IMR-90 (cell line): ENCODE results near the gene MTERF2. TPM values are rescaled to one million over a fixed set of nuclear protein-coding genes. Genes with fewer than 3 reads are reported as not detected.

Experiments used
- ATAC-seq: fragments of 200-7000 bp; cut with Tn5 transposase; 2 replicates; pipeline ENCODE4 v1.9.1; 2020; ENCODE audit warnings: low read depth, mild to moderate bottlenecking, moderate library complexity
- BruUV-seq: library from RNA; stranded (reverse); fragments of 400-500 nt; replicated peaks from 2 replicates; lab custom pipeline; 2021; lab: Mats Ljungman, UMichigan
- CTCF ChIA-PET: fragments of 300-600 bp; formaldehyde crosslinking; extraction: SDS; loops from one replicate; lab custom pipeline; 2021; ENCODE audit warnings: antibody characterized with exemption; lab: Yijun Ruan, JAX
- POLR2A ChIA-PET: fragments of 300-600 bp; sonication (Branson Sonifier 250); formaldehyde crosslinking; loops from one replicate; lab custom pipeline; 2022; ENCODE audit warnings: antibody characterized with exemption; ENCODE audit not compliant: unreplicated experiment; lab: Charles Lee
- DNase-seq: peaks from one replicate; pipeline ENCODE4 v3.0.0; 2013
- H2AFZ ChIP-seq: replicated peaks from 2 replicates; pipeline ENCODE3; 2013; ENCODE audit warnings: low read length, mild to moderate bottlenecking; ENCODE audit not compliant: poor library complexity
- H2AK5ac ChIP-seq: 2 replicates; pipeline ENCODE4 v1.6.1; 2013; ENCODE audit warnings: low read depth, low read length, inconsistent platforms
- H2AK9ac ChIP-seq: replicated peaks from 2 replicates; pipeline ENCODE3; 2013; ENCODE audit warnings: mild to moderate bottlenecking, low read depth, low read length, moderate library complexity; ENCODE audit not compliant: poor library complexity
- H2BK120ac ChIP-seq: 2 replicates; pipeline ENCODE4 v1.6.1; 2013; ENCODE audit warnings: low read depth, low read length, inconsistent platforms
- H2BK15ac ChIP-seq: 3 replicates; pipeline ENCODE4 v1.6.1; 2013; ENCODE audit warnings: low read depth, low read length, inconsistent platforms
- H2BK20ac ChIP-seq: 2 replicates; pipeline ENCODE4 v1.6.1; 2013; ENCODE audit warnings: low read depth, mild to moderate bottlenecking, inconsistent platforms, low read length, moderate library complexity
- H2BK5ac ChIP-seq: 2 replicates; pipeline ENCODE4 v1.6.1; 2013; ENCODE audit warnings: mild to moderate bottlenecking, low read depth, low read length, inconsistent platforms; ENCODE audit not compliant: poor library complexity, severe bottlenecking
- H3K14ac ChIP-seq: replicated peaks from 2 replicates; pipeline ENCODE4 v1.6.1; 2013; ENCODE audit warnings: low read depth, low read length, inconsistent platforms
- H3K18ac ChIP-seq: 2 replicates; pipeline ENCODE4 v1.6.1; 2013; ENCODE audit warnings: low read depth, low read length, control low read depth
- H3K23ac ChIP-seq: 2 replicates; pipeline ENCODE4 v1.6.1; 2013; ENCODE audit warnings: low read depth, low read length, inconsistent platforms
- H3K27ac ChIP-seq: 2 replicates; pipeline ENCODE4 v1.5.1; 2013; ENCODE audit warnings: mild to moderate bottlenecking, control low read depth, low read length; ENCODE audit not compliant: insufficient read depth
- H3K27me3 ChIP-seq: 2 replicates; pipeline ENCODE4 v1.6.1; 2013; ENCODE audit warnings: low read length; ENCODE audit not compliant: control insufficient read depth, insufficient read depth
- H3K36me3 ChIP-seq: 2 replicates; pipeline ENCODE4 v1.6.1; 2013; ENCODE audit warnings: low read length, mixed read lengths; ENCODE audit not compliant: control insufficient read depth, insufficient read depth
- H3K4ac ChIP-seq: 2 replicates; pipeline ENCODE4 v1.6.1; 2013; ENCODE audit warnings: low read depth, low read length, inconsistent platforms
- H3K4me1 ChIP-seq: 2 replicates; pipeline ENCODE4 v1.6.1; 2013; ENCODE audit warnings: low read length, mixed read lengths; ENCODE audit not compliant: control insufficient read depth, insufficient read depth
- H3K4me2 ChIP-seq: 2 replicates; pipeline ENCODE4 v1.6.1; 2013; ENCODE audit warnings: low read depth, mild to moderate bottlenecking, control low read depth, low read length, moderate library complexity
- H3K4me3 ChIP-seq: 2 replicates; pipeline ENCODE4 v1.5.1; 2013; ENCODE audit warnings: low read depth, mild to moderate bottlenecking, control low read depth, low read length, moderate library complexity; ENCODE audit not compliant: insufficient read depth
- H3K56ac ChIP-seq: 2 replicates; pipeline ENCODE4 v1.6.1; 2013; ENCODE audit warnings: low read length, inconsistent platforms; ENCODE audit not compliant: insufficient read depth; ENCODE audit errors: extremely low read depth
- H3K79me1 ChIP-seq, 2 experiments: 2 replicates each; pipeline ENCODE4 v1.6.1; 2013; ENCODE audit warnings: low read length in 2 of 2, inconsistent platforms in 1 of 2, low read depth in 1 of 2
- H3K9ac ChIP-seq: 2 replicates; pipeline ENCODE4 v1.6.1; 2013; ENCODE audit warnings: low read depth, low read length, control low read depth
- H3K9me1 ChIP-seq: 2 replicates; pipeline ENCODE4 v1.6.1; 2013; ENCODE audit warnings: low read length, inconsistent platforms; ENCODE audit not compliant: insufficient read depth
- H3K9me3 ChIP-seq: 2 replicates; pipeline ENCODE4 v1.6.1; 2013; ENCODE audit warnings: low read length; ENCODE audit not compliant: control insufficient read depth, insufficient read depth
- H4K20me1 ChIP-seq: 2 replicates; pipeline ENCODE4 v1.6.1; 2013; ENCODE audit warnings: low read length, inconsistent platforms; ENCODE audit not compliant: insufficient read depth
- H4K5ac ChIP-seq: 2 replicates; pipeline ENCODE4 v1.6.1; 2013; ENCODE audit warnings: mild to moderate bottlenecking, low read depth, low read length, control low read depth
- H4K8ac ChIP-seq, 2 experiments: 2 replicates each; pipeline ENCODE4 v1.6.1; 2013; ENCODE audit warnings: low read depth in 2 of 2, low read length in 2 of 2, control low read depth in 1 of 2, inconsistent platforms in 1 of 2
- H4K91ac ChIP-seq: 2 replicates; pipeline ENCODE4 v1.6.1; 2013; ENCODE audit warnings: low read depth, low read length, inconsistent platforms; ENCODE audit not compliant: insufficient read depth
- FOS ChIP-seq: fragments of 150-350 bp; IDR thresholded peaks from 2 replicates; pipeline ENCODE4 v1.6.1; 2016; ENCODE audit warnings: low read depth, low read length
- MAFK ChIP-seq: IDR thresholded peaks from 2 replicates; pipeline ENCODE4 v1.6.1; 2012; ENCODE audit warnings: low read depth, low read length, improper control_type of control experiment
- NFE2L2 ChIP-seq: fragments of 150-350 bp; IDR thresholded peaks from 2 replicates; pipeline ENCODE4 v1.6.1; 2016; ENCODE audit warnings: low read depth, mild to moderate bottlenecking, low read length
- RCOR1 ChIP-seq: IDR thresholded peaks from 2 replicates; pipeline ENCODE4 v1.6.1; 2012; ENCODE audit warnings: mild to moderate bottlenecking, low read length, improper control_type of control experiment; ENCODE audit not compliant: insufficient replicate concordance
- WGBS, 2 experiments: methylation state at CpG; one replicate each; pipeline versions ENCODE4 v1.1.5 to v1.1.7; 2013; ENCODE audit warnings: missing lambda C conversion rate in 2 of 2; ENCODE audit not compliant: insufficient read length in 1 of 2; ENCODE audit errors: extremely low coverage in 2 of 2; 5-methylcytosine and 5-hydroxymethylcytosine counted together
- dilution Hi-C: fragments of 300-500 bp; cut with HindIII; formaldehyde crosslinking; loops from one replicate; pipeline ENCODE4 v1.14.3; 2018; ENCODE audit warnings: low sequenced_read_pairs; ENCODE audit not compliant: unreplicated experiment
- in situ Hi-C: fragments of 300-500 bp; cut with MboI; formaldehyde crosslinking; loops from 3 replicates; pipeline ENCODE4 v1.14.3; 2019; ENCODE audit warnings: low sequenced_read_pairs, inconsistent platforms, mixed read lengths
- intact Hi-C: fragments of 100-400 bp; cut with micrococcal nuclease; formaldehyde crosslinking; loops from 2 replicates; pipeline ENCODE4 v1.10.0; 2022
- polyA plus RNA-seq, 3 experiments: library from polyadenylated mRNA; depleted of rRNA; stranded (reverse); fragments of >200 nt; gene quantifications; 2 replicates each; pipeline ENCODE4 v1.2.3, GENCODE V29; 2012; ENCODE audit warnings: low replicate concordance in 1 of 3
- total RNA-seq: library from RNA; depleted of rRNA; stranded (reverse); fragments of >200 nt; gene quantifications from 2 replicates; pipeline ENCODE4 v1.2.3, GENCODE V29; 2012

The MTERF2 gene
- total and polyA plus RNA-seq, 2 of the 4 experiments (the other 2 are of a cell fraction) = 3.0 to 3.8 TPM

DNA sequence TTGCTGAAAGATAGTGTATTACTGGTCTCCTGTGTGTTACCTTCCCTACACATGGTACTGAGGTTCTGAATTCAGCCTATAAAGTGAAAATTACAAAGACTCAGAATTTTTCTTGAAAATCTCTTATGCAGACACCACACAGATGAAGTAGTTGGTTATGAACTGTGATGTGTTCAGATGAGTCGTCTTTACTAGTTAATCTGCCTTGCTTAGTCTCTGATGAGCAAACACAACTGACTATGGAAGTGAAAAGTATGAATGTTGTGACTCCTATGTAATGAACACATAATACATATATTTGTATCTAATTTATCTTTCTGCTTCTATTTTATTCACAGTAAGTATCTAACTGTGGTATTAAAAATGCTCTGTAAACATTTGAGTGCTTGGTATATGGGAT, 4.7 kb downstream of the MTERF2 start:
- Histone ChIP-seq H3K27ac (no peak overlapping the region), H2AK9ac (no peak overlapping the region), H3K14ac (no peak overlapping the region), H3K18ac (no peak overlapping the region), H2BK15ac (no peak overlapping the region), H3K4me3 (no peak overlapping the region), H2AK5ac (no peak overlapping the region), H2BK20ac (no peak overlapping the region), H2BK5ac (no peak overlapping the region), H3K9ac (no peak overlapping the region), H3K27me3 (no peaks in the 10 kb centered on the region), H3K9me1 (peaks cover 18% of the 10 kb centered on the region; the same call in 1 of the 2 replicates), H2AFZ (no peak overlapping the region), H3K79me1 (peaks cover 11 to 35% of the 10 kb centered on the region in 2 experiments), H2BK120ac (no peak overlapping the region), H4K20me1 (0 out of 2 replicates have a peak, but pooled peaks cover 7% of the 10 kb centered on the region), H3K9me3 (no peaks in the 10 kb centered on the region), H3K4me2 (no peak overlapping the region), H3K56ac (no peak overlapping the region), H3K4me1 (peaks cover 5% of the 10 kb centered on the region), H3K23ac (no peak overlapping the region), H3K4ac (no peak overlapping the region), H4K5ac (no peak overlapping the region), H4K91ac (no peak overlapping the region), H3K36me3 (peaks cover 4% of the 10 kb centered on the region; the same call in 1 of the 2 replicates), H4K8ac (no peak overlapping the region)
- ChIA-PET POLR2A (no interaction called here), CTCF (no interaction called here)
- TF ChIP-seq FOS (no peak), RCOR1 (no peak), NFE2L2 (no peak), MAFK (no peak)
- DNase-seq (peak; percentile 34), ATAC-seq (no peak)
- intact Hi-C loops (no loop called here), in situ Hi-C loops (no loop called here), dilution Hi-C loops (no loop called here)
- WGBS, 2 experiments = no CpG with 5 or more reads among the region's 1 CpG
- no TSS peak for BruUV-seq
